GM18526 (cell line): ENCODE data around the gene ZNF638.

ENCODE experiments used
- POLR2A ChIP-seq: IDR thresholded peaks from 3 replicates; pipeline ENCODE4 v1.6.1; 2011; ENCODE audit not compliant: insufficient read length; ENCODE audit errors: extremely low read depth

ZNF638 gene

DNA sequence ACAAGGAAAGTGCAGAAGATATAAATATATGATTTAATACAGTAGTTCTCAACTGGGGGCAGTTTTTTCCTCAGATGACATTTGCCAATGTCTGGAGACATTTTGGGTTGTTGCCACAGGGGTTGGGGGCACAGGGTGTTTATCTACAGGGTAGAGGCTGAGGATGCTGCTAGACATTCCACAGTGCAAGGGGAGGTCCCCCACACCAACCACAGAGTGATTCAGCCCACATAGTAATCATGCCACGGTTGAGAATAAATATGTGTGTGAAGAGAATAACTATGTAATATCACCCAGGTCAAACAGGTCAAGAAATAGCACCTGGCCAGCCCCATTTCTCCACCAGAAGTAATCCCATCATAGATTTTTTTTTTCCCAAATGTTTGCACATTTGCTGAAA is 139.7 kb downstream of the ZNF638 start:
- TF ChIP-seq POLR2A: no peak

DNA sequence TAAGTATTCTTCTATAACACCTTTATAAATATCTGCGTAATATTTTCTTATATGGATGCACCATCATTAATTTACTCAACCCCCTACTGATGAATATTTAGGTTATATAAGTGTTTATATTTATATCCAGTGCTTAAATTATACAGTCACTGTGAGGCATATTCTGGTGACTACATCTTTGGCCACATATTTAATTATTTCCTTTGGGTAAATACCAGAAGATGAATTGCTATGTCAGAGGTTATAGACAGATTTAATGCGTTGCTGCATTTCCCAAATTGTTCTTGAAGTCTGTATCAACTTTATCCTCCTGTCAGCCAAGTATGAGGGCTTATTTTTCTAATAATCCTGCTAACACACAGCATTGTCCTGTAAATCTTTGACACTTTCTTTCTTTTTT is 140.4 kb downstream of the ZNF638 start:
- TF ChIP-seq POLR2A: no peak

- no peak for TF ChIP-seq POLR2A
These were observed 141.9 kb downstream of the ZNF638 start for GRCh38 chr2:71473346-71474031.

GRCh38 chr2:71474116-71474743 is 142.6 kb downstream of the ZNF638 start:
- no peak for TF ChIP-seq POLR2A

DNA sequence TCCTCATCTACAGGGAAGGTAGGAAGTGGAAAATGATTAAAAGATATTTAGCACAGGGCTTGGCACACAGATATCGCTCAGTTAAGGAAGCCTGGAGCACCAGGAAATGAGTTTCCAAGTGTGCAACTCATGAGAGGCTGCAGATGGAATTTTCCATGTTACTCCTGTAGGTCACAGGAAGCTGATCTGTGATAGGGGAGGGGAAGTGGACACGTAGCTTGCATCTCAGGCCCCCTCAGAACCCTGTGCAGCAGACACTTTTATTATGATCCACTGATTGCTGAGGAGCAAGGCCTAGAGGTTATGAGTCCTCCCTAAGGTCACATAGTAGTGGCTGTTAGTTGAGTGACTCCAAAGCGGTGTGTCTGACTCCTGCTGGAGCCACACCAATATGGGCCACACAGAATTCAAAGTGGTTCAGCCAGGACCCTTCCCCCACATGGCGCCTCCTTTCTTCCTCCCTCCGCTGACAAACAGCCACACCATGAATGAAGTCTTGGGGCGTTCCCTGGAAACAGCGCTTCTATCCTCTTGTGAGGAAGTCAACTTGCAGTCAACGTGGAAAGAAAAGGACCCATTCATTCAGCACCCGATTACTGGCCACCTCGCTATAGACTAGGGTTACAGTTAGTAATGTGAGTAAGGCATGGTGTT is 143.3 kb downstream of the ZNF638 start:
- TF ChIP-seq POLR2A: no peak

DNA sequence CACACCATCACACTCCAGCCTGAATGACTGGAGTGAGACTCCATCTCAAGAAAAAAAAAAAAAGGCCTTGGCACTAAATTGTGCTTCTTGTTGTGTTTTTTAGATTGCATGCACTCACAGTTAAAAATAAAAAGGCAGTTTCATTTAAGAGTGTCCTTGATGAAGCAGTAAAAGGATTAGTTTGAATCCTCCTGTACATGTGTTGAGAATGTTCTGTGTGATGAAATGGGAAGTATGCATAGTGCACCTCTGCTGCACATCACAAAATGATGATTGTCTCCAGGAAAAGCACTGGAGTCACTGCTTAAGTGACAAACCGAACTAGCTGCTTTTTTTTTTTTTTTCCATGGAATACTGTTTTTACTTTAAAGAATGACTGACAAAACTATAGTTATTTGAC is 144.9 kb downstream of the ZNF638 start:
- TF ChIP-seq POLR2A: no peak

DNA sequence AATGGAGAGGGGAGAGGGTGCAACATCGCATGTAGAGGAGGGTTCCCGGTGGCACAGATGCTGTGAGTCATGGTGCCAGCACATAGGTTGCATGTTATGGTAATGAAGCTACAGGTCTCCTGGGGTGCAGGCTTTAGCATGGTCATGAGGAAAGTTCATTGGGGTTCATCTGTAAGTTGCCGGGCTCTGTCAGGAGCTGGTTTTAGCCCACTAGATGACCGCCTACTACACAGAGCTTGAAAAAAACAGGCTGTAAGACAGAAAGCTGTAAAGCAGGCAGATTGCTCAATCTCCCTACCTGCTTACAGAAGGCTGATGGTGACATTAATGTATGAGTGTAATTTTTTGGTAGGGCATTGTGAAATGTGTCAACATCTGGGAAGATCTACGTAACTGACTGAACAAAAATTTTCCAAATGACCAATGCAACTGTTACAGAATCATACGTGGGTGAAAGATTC is 145.7 kb downstream of the ZNF638 start:
- no peak for TF ChIP-seq POLR2A

DNA sequence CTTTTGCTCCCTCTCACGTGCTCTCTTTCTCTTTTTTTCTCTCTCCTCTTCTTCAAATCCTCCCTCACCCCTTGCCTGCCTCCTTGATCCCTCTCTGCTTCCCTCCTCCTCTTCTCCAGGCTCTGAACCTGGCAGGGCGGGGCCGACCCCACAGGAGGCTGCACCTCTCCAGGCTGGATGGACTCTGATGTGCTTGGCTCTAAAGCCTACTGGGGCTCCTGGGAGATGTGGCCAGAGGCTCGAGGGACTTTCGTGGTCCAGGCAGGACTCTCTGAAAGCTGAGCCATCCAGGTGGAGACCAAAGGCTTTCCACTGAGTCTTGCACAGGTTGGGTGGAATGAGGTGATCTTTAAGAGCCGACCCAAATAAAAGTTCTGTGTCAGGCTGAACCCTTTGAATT is 147.2 kb downstream of the ZNF638 start:
- TF ChIP-seq POLR2A: no peak

DNA sequence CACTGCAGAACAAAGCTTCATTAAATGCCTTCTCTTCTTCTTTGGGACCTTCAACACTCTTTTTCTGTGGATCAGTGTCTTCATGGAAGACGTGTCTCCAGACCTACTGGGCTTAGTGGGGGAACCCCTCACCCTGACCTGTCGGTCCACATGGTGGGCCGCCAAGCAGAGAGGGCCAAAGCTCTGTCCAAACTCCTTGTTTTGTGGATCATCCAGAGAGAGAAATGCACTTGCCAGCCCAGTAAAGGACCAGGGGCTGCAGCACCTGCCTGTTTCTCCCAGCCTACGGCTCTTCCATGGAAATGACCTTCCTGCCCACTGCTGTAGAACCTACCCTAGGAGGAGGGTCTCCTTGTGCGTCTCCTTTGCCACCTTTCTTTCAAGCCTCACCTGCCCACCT is 147.7 kb downstream of the ZNF638 start:
- no peak for TF ChIP-seq POLR2A

GRCh38 chr2:71481111-71481510 is 149.5 kb downstream of the ZNF638 start:
- no peak for TF ChIP-seq POLR2A

DNA sequence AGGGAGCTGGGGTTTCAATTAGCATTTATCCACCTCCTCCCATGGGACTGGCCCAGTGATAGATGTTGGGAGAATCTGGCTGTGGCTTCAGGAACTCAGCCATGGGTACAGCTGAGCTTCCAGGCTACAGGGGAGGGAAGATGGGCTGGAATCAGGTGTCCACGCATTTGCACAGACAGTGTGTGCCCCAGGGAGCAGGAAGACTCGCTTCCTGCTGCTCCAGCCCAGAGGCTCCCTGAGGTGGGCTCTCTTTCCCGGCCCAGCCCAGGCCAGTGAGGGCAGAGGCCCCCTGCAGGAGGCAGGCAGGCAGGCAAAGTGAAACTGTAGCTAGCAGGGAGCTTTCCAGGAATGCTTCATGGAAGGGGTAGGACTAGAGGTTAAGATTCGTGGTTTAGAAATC is 150.5 kb downstream of the ZNF638 start:
- TF ChIP-seq POLR2A: no peak

- TF ChIP-seq POLR2A: no peak
These were observed 151.7 kb downstream of the ZNF638 start for GRCh38 chr2:71483246-71483645.

DNA sequence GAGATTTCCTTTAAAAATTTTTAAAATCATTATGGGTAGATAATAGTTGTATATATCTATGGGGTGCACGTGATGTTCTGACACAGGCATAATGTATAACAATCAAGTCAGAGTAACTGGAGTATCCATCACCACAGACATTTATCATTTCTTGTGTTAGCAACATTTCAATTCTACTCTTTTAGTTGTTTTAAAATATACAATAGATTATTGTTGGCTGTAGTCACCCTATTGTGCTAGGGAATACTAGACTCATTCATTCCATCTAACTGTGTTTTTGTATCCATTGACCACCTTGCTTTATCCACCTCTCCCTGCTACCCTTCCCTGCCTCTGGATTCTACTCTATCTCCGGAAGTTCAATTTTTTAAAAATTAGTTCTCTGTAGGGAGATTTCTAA is 152.8 kb downstream of the ZNF638 start:
- no peak for TF ChIP-seq POLR2A
